Heart left ventricle (tissue), 13 donors: Measurements from ENCODE around the gene OCEL1.

Experiments
- POLR2A ChIP-seq, 2 donors: fragments of 450-650 bp; IDR thresholded peaks; one replicate each; pipeline ENCODE4 v1.6.1; 2017; ENCODE audit warnings: antibody characterized with exemption in 2 of 2, mild to moderate bottlenecking in 2 of 2, moderate library complexity in 2 of 2
- TF ChIP-seq, protein P1 (sequence below), 12 donors: fragments of 200-600 bp; sonication (generic) in 4 of 12; IDR thresholded peaks; one replicate each; pipeline versions ENCODE4 v1.5.0 to v1.8.0; 2018 to 2022; ENCODE audit warnings: antibody characterized with exemption in 12 of 12, mild to moderate bottlenecking in 5 of 12
- donor health status: ischemic (EF 13 %, LVEDD 7.1; RV severe dilation, severe dysfunction).
- donor health status: DM: no; HTN: yes; CAD: no.
- donor health status: DM: no; HTN: no; CAD: no.
- donor health status: ischemic (EF 25% LVEDD 6.9; RV normal size, moderate dysfunction).
- donor health status: ischemic (EF 25% LVEDD 5.7; RV mildly dilated, moderate dysfunction).
- donor health status: ischemic (EF 35%, LVEDD 5.7; RV mildly dilated, moderate dysfunction).
- donor health status: nonischemic (EF 11% LVEDD 7.7; RV severe dilation, severe dysfunction).
- donor health status: DM: yes; HTN: yes; CAD: no.
- donor health status: PGD.
- donor health status: ischemic (EF 29% LVEDD 5.4; RV normal size, mild dysfunction).
- donor health status: nonischemic (EF 23%, LVEDD 6.1; RV moderate dilation, normal function).

DNA sequence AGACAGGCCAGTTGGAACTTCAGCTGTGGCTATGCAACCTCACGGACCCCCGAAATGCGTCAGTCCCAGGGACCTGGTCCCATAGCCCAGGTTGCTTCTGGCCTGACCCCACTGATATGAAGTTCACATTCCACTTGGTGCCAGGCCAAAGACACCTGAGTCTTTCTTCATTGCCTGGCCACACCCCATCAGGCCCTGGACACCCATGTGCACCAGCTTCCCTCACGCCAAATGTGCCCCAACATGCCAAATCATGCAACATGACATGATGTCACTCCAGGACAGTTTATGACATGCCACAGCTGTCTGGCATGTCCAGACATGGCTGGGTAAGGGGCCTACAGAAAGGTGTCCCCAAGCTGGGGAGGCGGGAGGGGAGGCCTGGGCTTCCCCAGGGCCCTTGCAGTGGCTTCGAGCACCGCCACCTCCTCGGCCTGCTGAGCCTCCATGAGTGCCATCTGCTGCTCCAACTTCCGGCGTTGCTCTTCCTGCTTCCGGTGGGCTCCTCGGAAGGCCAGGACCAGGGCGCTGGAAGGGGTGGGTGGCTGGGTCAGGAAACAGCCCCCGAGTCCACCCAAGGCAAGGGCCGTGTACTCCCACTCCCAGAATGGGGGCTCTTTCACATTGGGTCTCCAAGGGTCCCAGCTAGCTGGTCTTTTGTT, 24.0 kb downstream of the OCEL1 start:
- TF ChIP-seq, protein P1, sequence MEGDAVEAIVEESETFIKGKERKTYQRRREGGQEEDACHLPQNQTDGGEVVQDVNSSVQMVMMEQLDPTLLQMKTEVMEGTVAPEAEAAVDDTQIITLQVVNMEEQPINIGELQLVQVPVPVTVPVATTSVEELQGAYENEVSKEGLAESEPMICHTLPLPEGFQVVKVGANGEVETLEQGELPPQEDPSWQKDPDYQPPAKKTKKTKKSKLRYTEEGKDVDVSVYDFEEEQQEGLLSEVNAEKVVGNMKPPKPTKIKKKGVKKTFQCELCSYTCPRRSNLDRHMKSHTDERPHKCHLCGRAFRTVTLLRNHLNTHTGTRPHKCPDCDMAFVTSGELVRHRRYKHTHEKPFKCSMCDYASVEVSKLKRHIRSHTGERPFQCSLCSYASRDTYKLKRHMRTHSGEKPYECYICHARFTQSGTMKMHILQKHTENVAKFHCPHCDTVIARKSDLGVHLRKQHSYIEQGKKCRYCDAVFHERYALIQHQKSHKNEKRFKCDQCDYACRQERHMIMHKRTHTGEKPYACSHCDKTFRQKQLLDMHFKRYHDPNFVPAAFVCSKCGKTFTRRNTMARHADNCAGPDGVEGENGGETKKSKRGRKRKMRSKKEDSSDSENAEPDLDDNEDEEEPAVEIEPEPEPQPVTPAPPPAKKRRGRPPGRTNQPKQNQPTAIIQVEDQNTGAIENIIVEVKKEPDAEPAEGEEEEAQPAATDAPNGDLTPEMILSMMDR (IDR thresholded peaks at IDR 0.05), result no peak
- TF ChIP-seq POLR2A (IDR thresholded peaks at IDR 0.05), result no peak
